Left lung (tissue), 10 donors: ENCODE results near the gene ALOX12. TPM values are rescaled to one million over a fixed set of nuclear protein-coding genes. Genes with fewer than 3 reads are reported as not detected.
"Not testable (repeated sequence)": the region's sequence is repeated elsewhere in the genome, so short reads cannot be mapped to it uniquely, and the experiment has no call there.

Experiments
- ATAC-seq: fragments of 200-7000 bp; cut with Tn5 transposase; one replicate; pipeline ENCODE4 v1.9.1; 2020; ENCODE audit warnings: moderate library complexity
- DNase-seq, 4 donors: peaks; one replicate each; pipeline ENCODE4 v3.0.0-alpha.2; 2013 to 2020
- H3K27ac ChIP-seq, 2 donors: fragments of 200-600 bp; sonication (generic) in 1 of 2; one replicate each; pipeline versions ENCODE4 v1.5.0 to v1.8.0; 2020 to 2021
- H3K27me3 ChIP-seq, 2 donors: fragments of 200-600 bp; sonication (generic) in 1 of 2; one replicate each; pipeline versions ENCODE4 v1.5.0 to v1.8.0; 2020 to 2021
- H3K36me3 ChIP-seq, 2 donors: fragments of 200-600 bp; sonication (generic) in 1 of 2; one replicate each; pipeline versions ENCODE4 v1.5.0 to v1.8.0; 2020 to 2021
- H3K4me1 ChIP-seq, 2 donors: fragments of 200-600 bp; one replicate each; pipeline ENCODE4 v1.8.0; 2021
- H3K4me3 ChIP-seq, 2 donors: fragments of 200-600 bp; sonication (generic) in 1 of 2; one replicate each; pipeline versions ENCODE4 v1.5.0 to v1.8.0; 2020 to 2021; ENCODE audit warnings: mild to moderate bottlenecking in 1 of 2
- H3K9me3 ChIP-seq, 2 donors: fragments of 200-600 bp; sonication (generic) in 1 of 2; one replicate each; pipeline versions ENCODE4 v1.5.0 to v1.8.0; 2020 to 2021
- CTCF ChIP-seq, 2 donors: fragments of 200-600 bp; sonication (generic) in 1 of 2; IDR thresholded peaks; one replicate each; pipeline versions ENCODE4 v1.5.0 to v1.8.0; 2021; ENCODE audit warnings: antibody characterized with exemption in 2 of 2
- intact Hi-C, 2 donors: fragments of 100-400 bp; cut with DNase I; formaldehyde crosslinking; loops; one replicate each; pipeline versions ENCODE4 v1.11.2 to v1.14.2; 2022
- polyA plus RNA-seq, 6 donors: library from polyadenylated mRNA; unstranded; fragments of 120-200 nt; gene quantifications; one replicate each; pipeline ENCODE4 v1.2.1, GENCODE V29; 2013; ENCODE audit not compliant: insufficient read length in 6 of 6
- total RNA-seq, 2 donors: library from RNA; stranded (reverse); fragmentation: NEBNext Ultra II Directional; extraction: Animal tissue kit (Norgen Biotek cat#: 25700); gene quantifications; one replicate each; pipeline ENCODE4 v1.2.1, GENCODE V29; 2021
- donor health status: DM: no; HTN: yes; CAD: no.
- donor health status: DM: no; HTN: no; CAD: no.

The ALOX12 gene
- total and polyA plus RNA-seq, 8 donors = 0.29 to 4.4 (median 3.1) TPM

- no peak overlapping the region for H3K27ac ChIP-seq
Measured at GRCh38 chr17:6953689-6954088, 42.2 kb upstream of the ALOX12 start.

GRCh38 chr17:6959700-6960099, 36.1 kb upstream of the ALOX12 start:
- H3K27ac ChIP-seq = no peak overlapping the region
- no peaks in the 10 kb centered on the region for H3K4me1 ChIP-seq
- H3K4me3 ChIP-seq = no peak overlapping the region
- H3K9me3 ChIP-seq = no peaks in the 10 kb centered on the region
- H3K36me3 ChIP-seq = no peaks in the 10 kb centered on the region
- intact Hi-C loops = no loop called here
- H3K27me3 ChIP-seq = no peaks in the 10 kb centered on the region
- no peak for DNase-seq
- TF ChIP-seq CTCF (IDR thresholded peaks at IDR 0.05) = no peak
- no peak for ATAC-seq

More at GRCh38 chr17:6953689-6954088, 42.2 kb upstream of the ALOX12 start:
- Histone ChIP-seq H3K9me3 (no peaks in the 10 kb centered on the region), H3K4me3 (no peak overlapping the region), H3K36me3 (no peaks in the 10 kb centered on the region), H3K27me3 (no peaks in the 10 kb centered on the region), H3K4me1 (peaks cover 0 to 6% of the 10 kb centered on the region in 2 donors)
- TF ChIP-seq CTCF (IDR thresholded peaks at IDR 0.05) = no peak
- ATAC-seq (no peak), DNase-seq (no peak)
- intact Hi-C loops = no loop called here

- intact Hi-C loops = no loop called here
- Histone ChIP-seq H3K36me3 (no peaks in the 10 kb centered on the region), H3K4me1 (no peaks in the 10 kb centered on the region), H3K9me3 (no peaks in the 10 kb centered on the region), H3K27me3 (no peaks in the 10 kb centered on the region), H3K4me3 (no peak overlapping the region), H3K27ac (no peak overlapping the region)
- ATAC-seq (no peak), DNase-seq (no peak)
- no peak for TF ChIP-seq CTCF (IDR thresholded peaks at IDR 0.05)
Measured at GRCh38 chr17:6969323-6969726, 26.5 kb upstream of the ALOX12 start.

- Histone ChIP-seq H3K9me3 (no peaks in the 10 kb centered on the region), H3K4me3 (no peak overlapping the region)
- intact Hi-C loops = no loop called here
Measured at GRCh38 chr17:6970992-6971391, 24.9 kb upstream of the ALOX12 start.

GRCh38 chr17:6979440-6979839, 16.4 kb upstream of the ALOX12 start:
- H3K27ac ChIP-seq, ATAC-seq, H3K9me3 ChIP-seq, intact Hi-C loops, H3K27me3 ChIP-seq, H3K36me3 ChIP-seq, H3K4me1 ChIP-seq, H3K4me3 ChIP-seq, DNase-seq: not testable (repeated sequence)

More at GRCh38 chr17:6970992-6971391, 24.9 kb upstream of the ALOX12 start:
- ATAC-seq (no peak), DNase-seq (no peak)
- H3K4me1 ChIP-seq = no peaks in the 10 kb centered on the region
- no peak for TF ChIP-seq CTCF (IDR thresholded peaks at IDR 0.05)
- H3K36me3 ChIP-seq = no peaks in the 10 kb centered on the region
- no peaks in the 10 kb centered on the region for H3K27me3 ChIP-seq
- no peak overlapping the region for H3K27ac ChIP-seq

DNA sequence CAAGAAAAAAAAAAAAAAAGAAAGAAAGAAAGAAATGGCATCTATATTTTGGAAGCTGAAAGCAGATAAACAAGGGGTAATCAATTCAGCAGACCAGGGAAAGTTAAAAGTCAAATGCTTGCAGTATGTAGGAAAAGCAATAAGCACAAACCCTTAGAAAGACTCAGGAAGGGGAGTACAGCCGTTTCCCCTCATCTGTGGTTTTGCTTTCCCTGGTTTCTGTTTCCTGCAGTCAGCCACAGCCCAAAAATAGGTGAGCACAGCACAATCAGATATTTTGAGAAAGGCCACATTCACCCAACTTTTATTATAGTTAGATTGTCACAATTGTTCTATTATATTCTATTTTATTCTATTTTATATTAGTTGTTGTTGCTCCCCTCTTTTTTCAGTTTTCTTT, 14.4 kb upstream of the ALOX12 start:
- no peak for DNase-seq
- Histone ChIP-seq H3K4me3 (no peak overlapping the region), H3K36me3 (no peaks in the 10 kb centered on the region), H3K9me3 (no peaks in the 10 kb centered on the region), H3K4me1 (peaks cover 0 to 3% of the 10 kb centered on the region in 2 donors), H3K27me3 (no peaks in the 10 kb centered on the region), H3K27ac (no peak overlapping the region)
- no peak for ATAC-seq
- TF ChIP-seq CTCF (IDR thresholded peaks at IDR 0.05) = no peak
- intact Hi-C loops = no loop called here
